GM12878 (cell line): ENCODE results near the gene PDE1C. TPM values are rescaled to one million over a fixed set of nuclear protein-coding genes. Genes with fewer than 3 reads are reported as not detected.

Source experiments
- ATAC-seq: fragments of 200-7000 bp; cut with Tn5 transposase; 3 replicates; pipeline ENCODE4 v1.9.1; 2020; ENCODE audit warnings: mild to moderate bottlenecking, moderate library complexity
- BruUV-seq: library from RNA; stranded (reverse); fragments of 400-500 nt; replicated peaks from 2 replicates; lab custom pipeline; 2021; lab: Mats Ljungman, UMichigan
- CTCF ChIA-PET: fragments of 300-600 bp; sonication (Branson Sonifier 250); formaldehyde crosslinking; extraction: SDS; loops from one replicate; lab custom pipeline; 2021; ENCODE audit warnings: inconsistent platforms; lab: Yijun Ruan, JAX
- POLR2A ChIA-PET: fragments of 350-600 bp; formaldehyde crosslinking; extraction: SDS; loops from one replicate; lab custom pipeline; 2021; ENCODE audit warnings: inconsistent platforms; lab: Charles Lee
- RAD21 ChIA-PET: fragments of 300-600 bp; sonication (Branson Sonifier 250); formaldehyde crosslinking; loops from one replicate; lab custom pipeline; 2023; ENCODE audit warnings: antibody characterized with exemption; ENCODE audit not compliant: unreplicated experiment; lab: Charles Lee
- SMC1A ChIA-PET: fragments of 300-600 bp; sonication (Branson Sonifier 250); formaldehyde crosslinking; loops from one replicate; lab custom pipeline; 2023; ENCODE audit not compliant: unreplicated experiment, uncharacterized antibody; lab: Charles Lee
- DNase-seq: peaks from one replicate; pipeline ENCODE4 v3.0.0-alpha.2; 2011; ENCODE audit warnings: low read depth, low spot score
- FAIRE-seq: peaks from 3 replicates; lab custom pipeline; 2011; peaks lifted over from hg19 to GRCh38; lab: Jason Lieb, UNC
- H2AFZ ChIP-seq: 2 replicates; pipeline ENCODE4 v1.6.0; 2011; ENCODE audit warnings: low read depth, low read length, control low read depth; ENCODE audit not compliant: control insufficient read depth
- H3K27ac ChIP-seq: 2 replicates; pipeline ENCODE4 v1.5.1; 2011; ENCODE audit warnings: control low read depth; ENCODE audit not compliant: control insufficient read depth, insufficient read depth
- H3K27me3 ChIP-seq, 2 experiments: replicated peaks in 1 of 2; 2 replicates each; pipeline versions ENCODE4 v1.6.0 to v1.6.1; 2011; ENCODE audit warnings: low read length in 1 of 2; ENCODE audit not compliant: control insufficient read depth in 2 of 2, insufficient read depth in 2 of 2
- H3K36me3 ChIP-seq, 2 experiments: 2 replicates each; pipeline ENCODE4 v1.5.1; 2011; ENCODE audit warnings: low read length in 1 of 2; ENCODE audit not compliant: control insufficient read depth in 2 of 2, insufficient read depth in 2 of 2
- H3K4me1 ChIP-seq: 2 replicates; pipeline ENCODE4 v1.6.1; 2011; ENCODE audit warnings: mild to moderate bottlenecking, low read length, moderate library complexity, mixed read lengths; ENCODE audit not compliant: control insufficient read depth, insufficient read depth
- H3K4me2 ChIP-seq: 2 replicates; pipeline ENCODE4 v1.6.0; 2011; ENCODE audit warnings: control low read depth; ENCODE audit not compliant: control insufficient read depth, insufficient read depth
- H3K4me3 ChIP-seq: fragments of 200-600 bp; sonication (generic); 2 replicates; pipeline ENCODE4 v1.5.1; 2016
- H3K79me2 ChIP-seq: 2 replicates; pipeline ENCODE4 v1.6.0; 2011; ENCODE audit warnings: low read length; ENCODE audit not compliant: control insufficient read depth, insufficient read depth
- H3K9ac ChIP-seq: 2 replicates; pipeline ENCODE4 v1.8.0; 2011; ENCODE audit warnings: low read length, control low read depth, mixed read lengths; ENCODE audit not compliant: control insufficient read depth, insufficient read depth
- H3K9me3 ChIP-seq: replicated peaks from 3 replicates; pipeline ENCODE4 v1.5.1; 2011; ENCODE audit warnings: mild to moderate bottlenecking, low read length; ENCODE audit not compliant: control insufficient read depth, insufficient read depth
- H4K20me1 ChIP-seq: 2 replicates; pipeline ENCODE4 v1.6.0; 2011; ENCODE audit not compliant: control insufficient read depth, insufficient read depth
- BMI1 ChIP-seq: fragments of 450-650 bp; IDR thresholded peaks from 2 replicates; pipeline ENCODE4 v1.6.1; 2016; ENCODE audit warnings: mild to moderate bottlenecking, moderate library complexity, borderline replicate concordance
- CBX3 ChIP-seq: fragments of 200-600 bp; sonication (generic); IDR thresholded peaks from 2 replicates; pipeline ENCODE4 v1.6.1; 2016; ENCODE audit warnings: low read depth, borderline replicate concordance
- CHD2 ChIP-seq: IDR thresholded peaks from 2 replicates; pipeline ENCODE4 v1.6.1; 2011; ENCODE audit warnings: low read depth, low read length, improper control_type of control experiment, borderline replicate concordance
- EGR1 ChIP-seq, 2 experiments: IDR thresholded peaks; 1 replicate in 1 of 2; 2 replicates in 1 of 2; pipeline ENCODE4 v1.6.1; 2011 to 2012; ENCODE audit warnings: low read depth in 2 of 2, low read length in 2 of 2, borderline replicate concordance in 1 of 2, mild to moderate bottlenecking in 1 of 2, moderate library complexity in 1 of 2
- FOS ChIP-seq: IDR thresholded peaks from 3 replicates; pipeline ENCODE4 v1.6.1; 2011; ENCODE audit warnings: borderline replicate concordance; ENCODE audit not compliant: insufficient read length; ENCODE audit errors: extremely low read depth
- KAT2A ChIP-seq: conservative IDR thresholded peaks from 2 replicates; pipeline ENCODE4 v1.6.1; 2011; ENCODE audit warnings: low read depth, low read length; ENCODE audit not compliant: control insufficient read depth
- KDM1A ChIP-seq: fragments of 200-600 bp; sonication (generic); IDR thresholded peaks from 2 replicates; pipeline ENCODE4 v1.6.1; 2016; ENCODE audit warnings: borderline replicate concordance
- NKRF ChIP-seq: fragments of 450-650 bp; conservative IDR thresholded peaks from 2 replicates; pipeline ENCODE4 v1.6.1; 2017; ENCODE audit warnings: mild to moderate bottlenecking, moderate library complexity
- NR2F1 ChIP-seq: fragments of 450-650 bp; conservative IDR thresholded peaks from 2 replicates; pipeline ENCODE4 v1.6.1; 2017; ENCODE audit warnings: mild to moderate bottlenecking
- RELA ChIP-seq: fragments of 450-650 bp; IDR thresholded peaks from 2 replicates; pipeline ENCODE4 v1.8.0; 2014; ENCODE audit warnings: borderline replicate concordance; ENCODE audit not compliant: partially characterized antibody
- SMARCA5 ChIP-seq: fragments of 450-650 bp; IDR thresholded peaks from 2 replicates; pipeline ENCODE4 v1.6.1; 2017; ENCODE audit warnings: mild to moderate bottlenecking
- SPI1 ChIP-seq: IDR thresholded peaks from 2 replicates; pipeline ENCODE4 v1.6.1; 2011; ENCODE audit warnings: low read depth, mild to moderate bottlenecking, low read length, moderate library complexity, borderline replicate concordance; ENCODE audit not compliant: insufficient read depth
- STAT3 ChIP-seq: IDR thresholded peaks from 2 replicates; pipeline ENCODE4 v1.6.1; 2011; ENCODE audit warnings: low read depth, low read length, improper control_type of control experiment
- SUPT20H ChIP-seq: IDR thresholded peaks from 2 replicates; pipeline ENCODE4 v1.6.1; 2011; ENCODE audit warnings: low read depth, mild to moderate bottlenecking, low read length, moderate library complexity, borderline replicate concordance; ENCODE audit not compliant: control insufficient read depth
- TCF7 ChIP-seq: IDR thresholded peaks from 2 replicates; pipeline ENCODE4 v1.6.1; 2014; ENCODE audit warnings: antibody characterized with exemption, borderline replicate concordance
- WGBS: methylation state at CpG from one replicate; pipeline ENCODE4 v1.1.6; 2016; ENCODE audit warnings: low lambda C conversion rate; ENCODE audit not compliant: insufficient replicate concordance, insufficient coverage; ENCODE audit errors: missing lambda C conversion rate; 5-methylcytosine and 5-hydroxymethylcytosine counted together
- in situ Hi-C: fragments of 300-500 bp; cut with MboI; formaldehyde crosslinking; loops from 9 replicates; pipeline ENCODE4 v1.14.3; 2018; ENCODE audit warnings: mixed read lengths
- intact Hi-C: fragments of 100-400 bp; cut with micrococcal nuclease; formaldehyde crosslinking; loops from one replicate; pipeline ENCODE4 v1.14.2; 2022; ENCODE audit not compliant: unreplicated experiment
- polyA plus RNA-seq, 11 experiments: library from polyadenylated mRNA; depleted of rRNA in 4 of 11; unstranded in 6 of 11; stranded (reverse) in 5 of 11; fragments of >200 nt; fragmentation: Nextera tagmentation in 4 of 11; fragmentation: Illumina TruSeq in 1 of 11; extraction: Ambion mirVana in 4 of 11; extraction: Trizol in 1 of 11; gene quantifications; 1 replicate in 1 of 11; 2 replicates in 10 of 11; pipeline versions ENCODE4 v1.2.1 to v1.2.3, GENCODE V29; 2011 to 2016; ENCODE audit warnings: inconsistent platforms in 2 of 11, missing spikeins in 2 of 11, low read depth in 1 of 11
- total RNA-seq, 4 experiments: library from RNA; depleted of rRNA in 3 of 4; stranded (reverse); fragments of >200 nt in 3 of 4; fragmentation: Illumina TruSeq in 1 of 4; extraction: Trizol in 1 of 4; gene quantifications; 2 replicates each; pipeline versions ENCODE4 v1.2.1 to v1.2.3, GENCODE V29; 2013 to 2021
- TF ChIP-seq, protein P1 (sequence below): fragments of 450-650 bp; IDR thresholded peaks from 2 replicates; pipeline ENCODE4 v1.6.1; 2017; ENCODE audit warnings: mild to moderate bottlenecking, moderate library complexity

The PDE1C gene
- total and polyA plus RNA-seq, 10 of the 15 experiments (the other 5 are each of a cell fraction or from before 2014, with no cell fraction given): 0.29 to 2.3 (median 0.70) TPM

DNA sequence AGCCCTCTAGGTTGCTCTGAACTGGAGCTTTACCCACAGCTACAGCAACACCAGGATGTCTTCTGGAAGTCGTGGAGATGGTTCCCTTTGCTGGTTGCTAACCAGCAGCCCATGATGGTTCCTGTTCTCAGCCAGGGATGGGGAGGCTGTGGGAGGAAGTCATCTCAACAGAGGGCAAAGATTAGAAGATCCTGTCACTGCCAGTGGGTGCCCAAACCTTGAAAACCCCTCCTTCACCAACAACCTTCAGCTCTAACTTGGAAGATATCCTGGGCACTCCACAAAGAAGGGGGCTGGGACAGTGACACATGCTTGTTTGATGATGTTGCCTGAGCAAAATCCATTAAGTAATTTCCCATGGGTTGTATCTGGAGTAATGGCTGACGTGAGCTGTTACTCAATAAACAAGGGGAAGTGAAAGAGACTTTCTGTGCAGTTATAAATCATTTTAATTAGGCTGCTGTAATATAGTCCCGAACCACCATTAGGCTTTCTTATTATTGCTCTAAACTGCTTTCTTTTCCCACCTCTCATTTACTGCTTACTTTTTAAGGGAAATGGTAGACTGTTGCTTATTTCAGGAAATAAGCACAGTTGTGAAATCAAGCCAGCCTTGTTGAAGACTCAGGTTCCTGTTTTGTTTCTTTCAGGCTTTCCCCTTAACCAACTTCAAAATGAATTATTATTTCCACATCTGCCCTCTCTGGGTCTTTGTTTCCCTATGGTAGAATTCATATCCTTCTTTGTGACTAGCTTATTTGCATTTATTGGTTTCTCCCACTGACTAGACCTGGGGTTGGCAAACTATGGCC lies 258.4 kb downstream of the PDE1C start:
- ChIA-PET RAD21 (interaction anchor here (1.0 to 2.5 kb wide), 4 partner anchors 29 to 140 kb away, joined by 3 to 7 read pairs (median 4); no protein-coding TSS in a partner anchor), POLR2A (no interaction called here), CTCF (interaction anchor here (1.0 to 1.4 kb wide), 2 partner anchors 30 to 238 kb away, joined by 3 to 5 read pairs; no protein-coding TSS in a partner anchor), SMC1A (interaction anchor here (0.9 to 3.0 kb wide), 9 partner anchors 12 to 234 kb away, joined by 3 to 9 read pairs (median 5); no protein-coding TSS in a partner anchor)
- no peak overlapping the region for H3K27ac ChIP-seq
- DNase-seq (peak; percentile 58), FAIRE-seq (peak; percentile 79), ATAC-seq (peak; percentile 93)
- H3K4me1 ChIP-seq: no peaks in the 10 kb centered on the region
- H3K9me3 ChIP-seq: no peaks in the 10 kb centered on the region
- H3K79me2 ChIP-seq: no peaks in the 10 kb centered on the region
- BruUV-seq: no TSS peak
- WGBS: 0% methylated on average over 3 of the region's 3 CpGs
- H2AFZ ChIP-seq: peak overlapping the region; percentile 52
- H3K27me3 ChIP-seq: no peaks in the 10 kb centered on the region
- no peak overlapping the region for H3K4me3 ChIP-seq
- H3K9ac ChIP-seq: no peak overlapping the region
- H4K20me1 ChIP-seq: no peaks in the 10 kb centered on the region
- in situ Hi-C loops: no loop called here
- H3K4me2 ChIP-seq: no peak overlapping the region; the same call in 1 of the 2 replicates
- intact Hi-C loops: loop anchor here (1.0 to 5.0 kb wide), 2 partner anchors 60 to 80 kb away; no protein-coding TSS in a partner anchor
- H3K36me3 ChIP-seq: no peaks in the 10 kb centered on the region
- TF ChIP-seq CBX3: no peak
- TF ChIP-seq RELA: no peak
- no peak for TF ChIP-seq KAT2A
- no peak for TF ChIP-seq FOS
- TF ChIP-seq, protein P1, sequence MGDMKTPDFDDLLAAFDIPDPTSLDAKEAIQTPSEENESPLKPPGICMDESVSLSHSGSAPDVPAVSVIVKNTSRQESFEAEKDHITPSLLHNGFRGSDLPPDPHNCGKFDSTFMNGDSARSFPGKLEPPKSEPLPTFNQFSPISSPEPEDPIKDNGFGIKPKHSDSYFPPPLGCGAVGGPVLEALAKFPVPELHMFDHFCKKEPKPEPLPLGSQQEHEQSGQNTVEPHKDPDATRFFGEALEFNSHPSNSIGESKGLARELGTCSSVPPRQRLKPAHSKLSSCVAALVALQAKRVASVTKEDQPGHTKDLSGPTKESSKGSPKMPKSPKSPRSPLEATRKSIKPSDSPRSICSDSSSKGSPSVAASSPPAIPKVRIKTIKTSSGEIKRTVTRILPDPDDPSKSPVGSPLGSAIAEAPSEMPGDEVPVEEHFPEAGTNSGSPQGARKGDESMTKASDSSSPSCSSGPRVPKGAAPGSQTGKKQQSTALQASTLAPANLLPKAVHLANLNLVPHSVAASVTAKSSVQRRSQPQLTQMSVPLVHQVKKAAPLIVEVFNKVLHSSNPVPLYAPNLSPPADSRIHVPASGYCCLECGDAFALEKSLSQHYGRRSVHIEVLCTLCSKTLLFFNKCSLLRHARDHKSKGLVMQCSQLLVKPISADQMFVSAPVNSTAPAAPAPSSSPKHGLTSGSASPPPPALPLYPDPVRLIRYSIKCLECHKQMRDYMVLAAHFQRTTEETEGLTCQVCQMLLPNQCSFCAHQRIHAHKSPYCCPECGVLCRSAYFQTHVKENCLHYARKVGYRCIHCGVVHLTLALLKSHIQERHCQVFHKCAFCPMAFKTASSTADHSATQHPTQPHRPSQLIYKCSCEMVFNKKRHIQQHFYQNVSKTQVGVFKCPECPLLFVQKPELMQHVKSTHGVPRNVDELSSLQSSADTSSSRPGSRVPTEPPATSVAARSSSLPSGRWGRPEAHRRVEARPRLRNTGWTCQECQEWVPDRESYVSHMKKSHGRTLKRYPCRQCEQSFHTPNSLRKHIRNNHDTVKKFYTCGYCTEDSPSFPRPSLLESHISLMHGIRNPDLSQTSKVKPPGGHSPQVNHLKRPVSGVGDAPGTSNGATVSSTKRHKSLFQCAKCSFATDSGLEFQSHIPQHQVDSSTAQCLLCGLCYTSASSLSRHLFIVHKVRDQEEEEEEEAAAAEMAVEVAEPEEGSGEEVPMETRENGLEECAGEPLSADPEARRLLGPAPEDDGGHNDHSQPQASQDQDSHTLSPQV: no peak
- TF ChIP-seq SUPT20H: no peak
- no peak for TF ChIP-seq EGR1 (IDR thresholded peaks at IDR 0.05; ENCODE audit: borderline replicate concordance in 1 of 2, low read depth in 2 of 2, low read length in 2 of 2)
- TF ChIP-seq SMARCA5: 0 out of 2 replicates have a peak, but pooled peaks have one; percentile 59
- peak; percentile 60; the same call in 1 of the 2 replicates for TF ChIP-seq NR2F1
- TF ChIP-seq TCF7: no peak
- no peak for TF ChIP-seq KDM1A
- TF ChIP-seq STAT3: no peak
- peak; percentile 81 for TF ChIP-seq BMI1
- peak; percentile 93 for TF ChIP-seq SPI1
- TF ChIP-seq CHD2: peak; percentile 51; the same call in 1 of the 2 replicates
- no peak for TF ChIP-seq NKRF
